CD14-positive monocyte (primary cell): ENCODE data around the gene MPND. TPM values are rescaled to one million over a fixed set of nuclear protein-coding genes. Genes with fewer than 3 reads are reported as not detected.

Source experiments
- DNase-seq, 3 donors: peaks; one replicate each; pipeline ENCODE4 v3.0.0-alpha.2; 2011 to 2022
- H2AFZ ChIP-seq: 2 replicates; pipeline ENCODE4 v1.6.0; 2012; ENCODE audit warnings: mild to moderate bottlenecking, low read depth, low read length, inconsistent platforms; ENCODE audit not compliant: insufficient read depth, poor library complexity, severe bottlenecking
- H3K27ac ChIP-seq, 2 donors: 1 replicate in 1 of 2; 2 replicates in 1 of 2; pipeline ENCODE4 v1.5.1; 2012 to 2013; ENCODE audit warnings: low read length in 2 of 2, control low read depth in 1 of 2, inconsistent platforms in 1 of 2, low read depth in 1 of 2, mild to moderate bottlenecking in 1 of 2
- H3K27me3 ChIP-seq, 2 donors: one replicate each; pipeline versions ENCODE4 v1.6.0 to v1.6.1; 2011 to 2013; ENCODE audit warnings: low read length in 2 of 2; ENCODE audit not compliant: control insufficient read depth in 2 of 2, insufficient read depth in 2 of 2
- H3K36me3 ChIP-seq, 2 donors: replicated peaks in 1 of 2; 1 replicate in 1 of 2; 2 replicates in 1 of 2; pipeline versions ENCODE4 v1.5.1 to v1.6.1; 2012 to 2013; ENCODE audit warnings: low read length in 2 of 2, control low read depth in 1 of 2, inconsistent platforms in 1 of 2, mild to moderate bottlenecking in 1 of 2; ENCODE audit not compliant: insufficient read depth in 2 of 2, control insufficient read depth in 1 of 2
- H3K4me1 ChIP-seq, 2 donors: 1 replicate in 1 of 2; 2 replicates in 1 of 2; pipeline versions ENCODE4 v1.5.1 to v1.6.1; 2012 to 2013; ENCODE audit warnings: low read length in 2 of 2, control low read depth in 1 of 2, inconsistent platforms in 1 of 2, mild to moderate bottlenecking in 1 of 2, moderate library complexity in 1 of 2; ENCODE audit not compliant: insufficient read depth in 2 of 2, control insufficient read depth in 1 of 2
- H3K4me2 ChIP-seq: replicated peaks from 2 replicates; pipeline ENCODE3; 2012; ENCODE audit warnings: low read length, moderate library complexity, mild to moderate bottlenecking; ENCODE audit not compliant: poor library complexity, severe bottlenecking; ENCODE audit errors: extremely low read depth
- H3K4me3 ChIP-seq, 3 experiments: fragments of 200-600 bp in 1 of 3; sonication (generic) in 1 of 3; replicated peaks in 1 of 3; 1 replicate in 2 of 3; 2 replicates in 1 of 3; pipeline ENCODE4 v1.5.1; 2011 to 2013; ENCODE audit warnings: low read length in 3 of 3, mild to moderate bottlenecking in 3 of 3, control low read depth in 2 of 3, low read depth in 2 of 3, inconsistent platforms in 1 of 3, moderate library complexity in 1 of 3
- H3K79me2 ChIP-seq: 2 replicates; pipeline ENCODE4 v1.6.0; 2012; ENCODE audit warnings: mild to moderate bottlenecking, control low read depth, inconsistent platforms, low read length, moderate library complexity; ENCODE audit not compliant: insufficient read depth
- H3K9ac ChIP-seq: 2 replicates; pipeline ENCODE4 v1.6.0; 2017; ENCODE audit warnings: low read length, mild to moderate bottlenecking; ENCODE audit not compliant: insufficient read depth, poor library complexity, severe bottlenecking
- H3K9me3 ChIP-seq, 2 donors: replicated peaks in 1 of 2; 1 replicate in 1 of 2; 2 replicates in 1 of 2; pipeline versions ENCODE4 v1.5.1 to v1.6.1; 2012 to 2013; ENCODE audit warnings: low read length in 2 of 2, control low read depth in 1 of 2; ENCODE audit not compliant: control insufficient read depth in 1 of 2, insufficient read depth in 1 of 2
- H4K20me1 ChIP-seq: 2 replicates; pipeline ENCODE4 v1.6.0; 2012; ENCODE audit warnings: mild to moderate bottlenecking, low read length, control low read depth, moderate library complexity; ENCODE audit not compliant: insufficient read depth
- H3K27ac Mint-ChIP-seq, 7 donors: one replicate each; pipeline ENCODE4 v1.8.0; 2020; ENCODE audit warnings: mild to moderate bottlenecking in 7 of 7, mixed read lengths in 7 of 7, moderate library complexity in 6 of 7, inconsistent platforms in 2 of 7
- H3K27me3 Mint-ChIP-seq, 3 donors: one replicate each; pipeline ENCODE4 v1.8.0; 2021 to 2022; ENCODE audit warnings: low read depth in 3 of 3, mild to moderate bottlenecking in 3 of 3, mixed read lengths in 3 of 3, moderate library complexity in 3 of 3, inconsistent platforms in 1 of 3
- H3K36me3 Mint-ChIP-seq, 2 donors: one replicate each; pipeline ENCODE4 v1.8.0; 2020; ENCODE audit warnings: mixed read lengths in 2 of 2, inconsistent platforms in 1 of 2, mild to moderate bottlenecking in 1 of 2
- H3K4me1 Mint-ChIP-seq: one replicate; pipeline ENCODE4 v1.8.0; 2020; ENCODE audit warnings: mild to moderate bottlenecking, mixed read lengths
- H3K4me3 Mint-ChIP-seq, 2 donors: one replicate each; pipeline ENCODE4 v1.8.0; 2020; ENCODE audit warnings: mild to moderate bottlenecking in 2 of 2, mixed read lengths in 2 of 2, moderate library complexity in 1 of 2
- H3K9me3 Mint-ChIP-seq, 7 donors: one replicate each; pipeline ENCODE4 v1.8.0; 2020 to 2022; ENCODE audit warnings: mixed read lengths in 7 of 7, mild to moderate bottlenecking in 6 of 7, moderate library complexity in 6 of 7, inconsistent platforms in 2 of 7
- CTCF ChIP-seq: fragments of 200-600 bp; IDR thresholded peaks from one replicate; pipeline ENCODE4 v1.8.0; 2022; ENCODE audit warnings: antibody characterized with exemption, mild to moderate bottlenecking
- WGBS: methylation state at CpG from one replicate; pipeline ENCODE4 v1.1.5; 2013; ENCODE audit warnings: missing lambda C conversion rate; ENCODE audit not compliant: insufficient coverage; 5-methylcytosine and 5-hydroxymethylcytosine counted together
- intact Hi-C, 2 donors: fragments of 100-400 bp; cut with micrococcal nuclease; formaldehyde crosslinking; loops; one replicate each; pipeline versions ENCODE4 v1.15.0 to v1.15.1; 2023
- polyA plus RNA-seq, 3 donors: library from polyadenylated mRNA; depleted of rRNA in 1 of 3; unstranded in 2 of 3; stranded (reverse) in 1 of 3; fragments of 300-500 nt in 2 of 3; fragments of >200 nt in 1 of 3; fragmentation: Illumina TruSeq in 2 of 3; gene quantifications; 1 replicate in 2 of 3; 2 replicates in 1 of 3; pipeline ENCODE4 v1.2.3, GENCODE V29; 2012 to 2021

MPND gene
- polyA plus RNA-seq, 3 donors = 6.5 to 15.9 (median 7.0) TPM

GRCh38 chr19:4393947-4394590 lies 50.7 kb downstream of the MPND start:
- H3K27me3 Mint-ChIP-seq = no peaks in the 10 kb centered on the region
- intact Hi-C loops = no loop called here
- peaks cover 100% of the 10 kb centered on the region for H3K79me2 ChIP-seq
- H3K36me3 ChIP-seq = peaks cover 15 to 57% of the 10 kb centered on the region in 2 donors
- H3K4me2 ChIP-seq = no peak overlapping the region
- no peak for DNase-seq
- no peaks in the 10 kb centered on the region for H3K27me3 ChIP-seq
- no peaks in the 10 kb centered on the region for H3K9me3 ChIP-seq
- peaks cover 35 to 42% of the 10 kb centered on the region in 2 donors for H3K4me1 ChIP-seq
- H3K27ac ChIP-seq = peak overlapping the region in 1 of 2 donors; percentile 23
- peaks cover 27 to 64% of the 10 kb centered on the region in 2 donors for H3K36me3 Mint-ChIP-seq
- 93% methylated on average over 4 of the region's 8 CpGs for WGBS
- peaks cover 99% of the 10 kb centered on the region for H4K20me1 ChIP-seq
- peak overlapping the region in 2 of 7 donors; percentile 13 to 55 for H3K27ac Mint-ChIP-seq
- no peak overlapping the region for H3K4me3 Mint-ChIP-seq
- H3K9me3 Mint-ChIP-seq = peaks cover 0 to 2% (median 0%) of the 10 kb centered on the region in 7 donors
- no peak overlapping the region for H2AFZ ChIP-seq
- no peak overlapping the region for H3K4me3 ChIP-seq
- no peak overlapping the region for H3K9ac ChIP-seq
- peaks cover 56% of the 10 kb centered on the region for H3K4me1 Mint-ChIP-seq
- TF ChIP-seq CTCF = no peak

GRCh38 chr19:4396949-4397783 lies 53.8 kb downstream of the MPND start:
- no peak for TF ChIP-seq CTCF
- H3K79me2 ChIP-seq = peaks cover 81% of the 10 kb centered on the region
- peaks cover 10 to 40% of the 10 kb centered on the region in 2 donors for H3K36me3 ChIP-seq
- Mint-ChIP-seq H3K27me3 (peaks cover 0 to 3% (median 0%) of the 10 kb centered on the region in 3 donors), H3K4me1 (peaks cover 48% of the 10 kb centered on the region), H3K27ac (peak overlapping the region in 4 of 7 donors; percentile 35 to 74 (median 46)), H3K9me3 (no peaks in the 10 kb centered on the region), H3K36me3 (peaks cover 25 to 45% of the 10 kb centered on the region in 2 donors), H3K4me3 (no peak overlapping the region)
- no peaks in the 10 kb centered on the region for H3K9me3 ChIP-seq
- WGBS = 99% methylated on average over 10 of the region's 15 CpGs
- H3K4me3 ChIP-seq = no peak overlapping the region
- H3K27me3 ChIP-seq = no peaks in the 10 kb centered on the region
- no peak overlapping the region for H3K4me2 ChIP-seq
- peaks cover 76% of the 10 kb centered on the region for H4K20me1 ChIP-seq
- H3K27ac ChIP-seq = no peak overlapping the region
- peaks cover 31 to 40% of the 10 kb centered on the region in 2 donors for H3K4me1 ChIP-seq
- H2AFZ ChIP-seq = no peak overlapping the region
- no peak overlapping the region for H3K9ac ChIP-seq
- DNase-seq = no peak
- intact Hi-C loops = no loop called here
